GM21360 (cell line): Measurements from ENCODE around the gene SLC25A21.

Experiments used
- ATAC-seq: cut with Tn5 transposase; IDR thresholded peaks from one replicate; pipeline ENCODE4 v1.9.1; 2021; ENCODE audit warnings: mild to moderate bottlenecking, moderate library complexity; ENCODE audit not compliant: unreplicated experiment

SLC25A21 gene

DNA sequence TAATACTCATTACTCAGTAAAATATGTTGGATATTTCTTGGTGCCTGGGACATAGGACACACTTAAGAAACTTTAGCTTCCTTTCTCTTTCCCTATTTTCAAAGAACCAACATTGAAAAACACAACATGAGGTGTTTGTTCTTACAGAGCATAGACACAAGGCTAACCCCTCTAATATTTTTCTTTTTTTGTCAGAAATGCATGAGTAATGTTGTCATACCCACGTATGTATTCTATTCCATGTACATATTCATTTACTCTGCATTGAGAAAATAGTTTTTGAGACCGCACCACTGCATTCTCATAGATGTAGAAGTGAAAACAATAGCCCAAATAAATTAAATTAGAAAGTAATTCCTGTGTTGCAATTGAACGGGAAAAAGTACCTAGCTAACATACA is 497.7 kb downstream of the SLC25A21 start:
- ATAC-seq: no peak

DNA sequence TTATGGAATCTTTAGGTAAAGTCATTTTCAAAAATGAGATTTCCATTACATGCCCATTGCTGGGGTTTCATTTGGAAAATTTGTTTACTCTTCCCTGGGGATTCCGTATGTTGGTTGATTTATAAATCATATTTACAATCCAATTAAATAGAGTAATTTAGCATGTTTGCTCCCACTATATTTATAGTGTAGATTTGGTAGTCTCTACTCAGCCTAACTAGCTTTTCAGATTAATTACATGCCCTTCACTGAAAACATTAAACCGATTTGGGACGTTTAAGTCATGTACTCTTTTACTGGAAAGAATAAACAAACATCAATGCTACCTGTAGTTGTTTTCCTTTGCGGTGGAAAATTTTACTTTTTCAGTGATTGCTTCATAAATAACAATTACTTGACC is 500.3 kb downstream of the SLC25A21 start:
- ATAC-seq: no peak

DNA sequence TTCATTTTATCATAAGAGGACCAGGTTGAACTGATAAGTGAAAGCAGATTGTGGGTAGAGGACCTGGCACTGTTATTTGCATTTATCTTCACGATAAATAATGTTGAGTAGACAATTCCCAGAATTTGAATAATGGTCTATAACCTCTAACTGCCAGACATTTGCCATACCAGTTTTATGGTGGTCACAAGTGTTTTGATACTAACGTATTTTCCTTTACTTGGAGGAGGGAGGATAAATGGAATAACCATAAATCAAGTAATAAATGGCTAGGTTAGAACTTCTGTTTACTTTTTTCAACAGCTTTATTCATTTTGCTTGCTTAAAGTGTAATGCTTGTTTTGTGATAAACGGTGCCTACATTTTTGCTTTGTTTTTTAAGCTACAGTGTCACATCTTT is 501.3 kb downstream of the SLC25A21 start:
- ATAC-seq: no peak

DNA sequence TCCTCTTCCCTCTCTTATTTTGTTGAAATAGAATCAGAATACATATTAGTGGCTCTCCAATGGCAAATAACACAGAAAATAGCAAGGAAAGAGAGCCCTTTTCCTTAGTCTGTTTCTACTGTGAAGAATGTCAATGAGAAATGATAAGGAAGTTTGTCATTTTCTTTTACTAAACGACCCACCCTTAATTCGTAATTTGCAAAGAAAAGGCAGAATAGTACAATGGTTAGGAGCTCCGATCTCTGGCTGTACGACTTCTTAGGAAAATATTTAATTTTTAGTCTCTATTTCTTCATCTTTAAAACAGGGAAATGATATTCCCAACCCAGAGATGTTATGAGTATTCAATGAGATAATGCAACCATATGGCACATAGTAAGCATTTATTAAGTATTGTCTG is 504.7 kb downstream of the SLC25A21 start:
- no peak for ATAC-seq

DNA sequence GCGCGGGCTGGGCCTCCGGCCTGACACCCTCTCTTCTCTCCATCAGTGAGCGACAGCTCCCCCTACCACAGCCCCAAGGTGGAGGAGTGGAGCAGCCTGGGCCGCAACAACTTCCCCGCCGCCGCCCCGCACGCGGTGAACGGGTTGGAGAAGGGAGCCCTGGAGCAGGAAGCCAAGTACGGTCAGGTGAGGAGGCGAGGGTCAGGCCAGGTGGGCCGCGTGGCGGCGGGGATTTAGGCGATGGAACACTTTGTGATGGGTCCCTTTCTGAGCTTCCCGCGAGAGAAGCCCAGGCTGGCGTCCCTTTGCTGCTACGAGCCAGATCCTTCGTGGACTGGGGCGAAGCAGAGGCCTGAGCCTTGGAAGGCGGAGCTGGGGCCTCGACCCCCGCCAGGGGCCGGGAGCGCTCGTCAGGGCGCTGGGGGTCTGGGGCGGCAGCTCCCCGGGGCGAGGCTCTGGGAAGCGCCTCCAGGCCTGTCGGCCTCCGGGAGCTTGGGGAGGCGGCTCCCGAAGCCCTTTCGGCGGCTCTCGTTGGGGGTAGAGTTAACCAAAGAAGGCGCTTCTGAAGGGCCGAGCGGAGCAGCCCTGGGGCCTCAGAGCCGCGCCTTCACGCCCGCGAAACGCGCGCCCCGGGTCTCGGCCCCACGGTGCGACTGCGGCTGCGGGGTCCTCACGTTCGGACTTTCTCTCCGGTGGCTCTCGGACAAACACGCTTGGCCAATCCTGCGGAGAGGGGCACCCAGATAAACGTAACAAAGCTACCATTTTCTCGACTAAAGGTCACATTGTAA is 505.8 kb downstream of the SLC25A21 start:
- ATAC-seq: no peak

DNA sequence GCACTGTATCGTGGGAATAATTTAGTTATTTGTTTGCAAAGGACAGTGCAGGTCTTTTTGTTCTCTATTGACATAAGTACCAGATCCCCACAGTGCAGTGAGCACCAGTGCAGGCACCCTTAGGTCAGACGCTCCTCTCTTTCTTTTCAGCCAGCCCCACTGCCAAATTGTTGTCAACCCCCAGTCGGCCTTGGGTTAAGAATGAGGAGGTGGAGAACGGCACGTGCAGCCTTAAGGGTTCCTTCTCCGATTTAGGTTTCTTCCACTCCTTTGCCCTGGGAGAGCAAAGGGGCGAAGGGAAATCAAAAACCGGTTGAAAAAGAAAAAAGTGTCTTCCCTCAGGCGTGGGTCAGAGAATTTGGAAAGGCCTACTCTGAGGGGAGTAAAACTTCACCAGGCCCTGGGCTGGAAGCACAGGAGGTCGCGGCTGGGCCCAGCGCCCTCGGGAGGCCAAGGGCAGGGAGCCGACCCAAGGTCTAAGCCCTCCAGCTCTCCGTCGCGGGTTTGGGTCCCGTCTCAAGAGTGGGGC is 506.5 kb downstream of the SLC25A21 start:
- ATAC-seq: no peak

DNA sequence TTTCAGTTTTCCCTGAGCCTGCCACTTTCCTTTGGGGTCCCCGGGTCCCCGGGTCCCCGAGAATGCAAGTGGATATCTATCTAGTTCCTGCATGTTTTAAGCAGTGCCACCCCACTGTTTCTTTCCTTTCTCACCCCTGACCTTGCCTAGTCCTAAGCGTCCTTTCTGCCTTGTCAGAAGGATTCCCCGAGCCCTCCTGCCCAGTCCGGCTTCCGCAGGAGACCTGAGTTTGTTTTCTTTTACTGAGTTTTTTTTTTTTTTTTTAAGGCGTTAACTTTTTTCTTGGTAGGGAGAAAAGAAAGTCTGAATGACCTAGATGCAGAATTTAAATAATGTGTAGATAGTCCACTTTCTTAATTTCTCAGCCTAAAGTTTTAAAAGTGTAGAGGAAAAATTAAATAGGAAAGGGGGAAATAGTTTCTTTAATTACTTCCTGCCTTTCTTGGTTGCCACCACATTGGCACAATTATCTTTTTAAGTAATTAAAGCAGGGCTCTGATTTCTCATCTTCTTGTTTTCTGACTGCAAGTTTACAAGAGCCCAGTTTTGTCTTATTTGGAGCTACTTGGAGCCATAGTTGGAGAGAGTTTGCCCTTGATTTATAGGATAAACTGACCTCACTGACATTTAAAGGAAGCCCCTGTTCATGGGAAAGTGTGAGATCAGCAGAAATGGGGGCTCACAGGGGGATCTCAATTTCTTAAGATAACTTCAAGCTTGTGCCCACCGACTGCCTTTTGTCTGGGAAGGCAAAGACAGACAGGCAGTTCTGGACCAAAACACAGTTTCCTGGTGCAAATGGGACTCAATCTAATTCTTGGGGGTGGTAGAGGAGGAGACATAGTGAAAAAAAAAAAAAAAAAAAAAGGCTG is 507.8 kb downstream of the SLC25A21 start:
- no peak for ATAC-seq

DNA sequence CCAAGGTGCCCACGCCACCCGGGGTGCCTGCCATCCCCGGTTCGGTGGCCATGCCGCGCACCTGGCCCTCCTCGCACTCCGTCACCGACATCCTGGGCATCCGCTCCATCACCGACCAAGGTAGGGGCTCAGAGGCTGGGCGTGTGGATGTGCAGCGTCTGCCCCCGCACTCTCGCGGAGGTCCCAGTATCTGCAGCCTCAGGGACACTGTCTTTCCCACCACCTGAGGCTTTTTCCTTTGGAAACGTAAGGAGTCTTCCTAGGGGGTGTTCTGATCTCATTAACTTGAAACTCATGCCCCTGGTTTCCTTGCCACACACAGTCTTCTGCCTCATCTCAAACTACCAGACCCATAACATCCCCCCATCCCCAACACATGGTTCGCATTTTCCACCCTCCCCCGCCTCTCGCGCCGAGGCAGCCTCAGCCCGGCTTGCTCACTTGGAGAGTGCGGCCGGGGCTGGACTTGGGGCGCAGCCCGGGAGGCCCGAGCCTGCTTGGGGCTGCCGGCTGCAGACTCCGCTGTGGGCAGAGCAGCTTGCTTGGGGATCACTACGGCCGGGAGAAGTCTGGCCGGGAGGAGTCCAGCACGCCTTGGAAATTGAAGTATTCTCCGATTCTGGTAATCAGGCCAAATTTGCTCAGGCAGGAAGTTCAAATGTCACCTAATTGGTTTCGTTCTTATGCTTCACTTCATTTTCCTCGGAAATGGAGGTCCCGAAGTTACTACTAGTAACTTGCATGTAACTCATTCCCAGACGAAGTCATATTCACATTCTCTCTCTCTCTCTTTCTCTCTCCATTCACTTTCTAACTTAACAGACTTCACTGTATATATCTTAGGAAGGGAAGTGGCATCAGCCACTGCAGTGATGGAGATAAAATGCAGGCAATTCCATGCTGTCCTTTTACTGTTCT is 508.7 kb downstream of the SLC25A21 start:
- ATAC-seq: no peak

DNA sequence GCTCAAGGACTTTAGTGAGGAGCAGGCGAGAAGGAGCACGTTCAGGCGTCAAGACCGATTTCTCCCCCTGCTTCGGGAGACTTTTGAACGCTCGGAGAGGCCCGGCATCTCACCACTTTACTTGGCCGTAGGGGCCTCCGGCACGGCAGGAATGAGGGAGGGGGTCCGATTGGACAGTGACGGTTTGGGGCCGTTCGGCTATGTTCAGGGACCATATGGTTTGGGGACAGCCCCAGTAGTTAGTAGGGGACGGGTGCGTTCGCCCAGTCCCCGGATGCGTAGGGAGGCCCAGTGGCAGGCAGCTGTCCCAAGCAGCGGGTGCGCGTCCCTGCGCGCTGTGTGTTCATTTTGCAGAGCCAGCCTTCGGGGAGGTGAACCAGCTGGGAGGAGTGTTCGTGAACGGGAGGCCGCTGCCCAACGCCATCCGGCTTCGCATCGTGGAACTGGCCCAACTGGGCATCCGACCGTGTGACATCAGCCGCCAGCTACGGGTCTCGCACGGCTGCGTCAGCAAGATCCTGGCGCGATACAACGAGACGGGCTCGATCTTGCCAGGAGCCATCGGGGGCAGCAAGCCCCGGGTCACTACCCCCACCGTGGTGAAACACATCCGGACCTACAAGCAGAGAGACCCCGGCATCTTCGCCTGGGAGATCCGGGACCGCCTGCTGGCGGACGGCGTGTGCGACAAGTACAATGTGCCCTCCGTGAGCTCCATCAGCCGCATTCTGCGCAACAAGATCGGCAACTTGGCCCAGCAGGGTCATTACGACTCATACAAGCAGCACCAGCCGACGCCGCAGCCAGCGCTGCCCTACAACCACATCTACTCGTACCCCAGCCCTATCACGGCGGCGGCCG is 509.6 kb downstream of the SLC25A21 start:
- ATAC-seq: no peak

DNA sequence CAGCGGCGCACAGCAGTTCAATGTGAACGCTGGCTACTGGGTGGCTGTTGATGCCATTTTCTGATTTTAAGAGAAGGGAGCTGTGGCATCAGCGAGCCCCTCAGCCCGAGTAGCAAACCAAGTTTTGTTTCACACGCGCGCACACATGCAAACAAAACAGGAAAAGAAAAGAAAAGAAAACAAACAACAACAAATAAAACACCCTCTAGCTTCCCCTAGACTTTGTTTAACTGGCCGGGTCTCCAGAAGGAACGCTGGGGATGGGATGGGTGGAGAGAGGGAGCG is 510.2 kb downstream of the SLC25A21 start:
- no peak for ATAC-seq

DNA sequence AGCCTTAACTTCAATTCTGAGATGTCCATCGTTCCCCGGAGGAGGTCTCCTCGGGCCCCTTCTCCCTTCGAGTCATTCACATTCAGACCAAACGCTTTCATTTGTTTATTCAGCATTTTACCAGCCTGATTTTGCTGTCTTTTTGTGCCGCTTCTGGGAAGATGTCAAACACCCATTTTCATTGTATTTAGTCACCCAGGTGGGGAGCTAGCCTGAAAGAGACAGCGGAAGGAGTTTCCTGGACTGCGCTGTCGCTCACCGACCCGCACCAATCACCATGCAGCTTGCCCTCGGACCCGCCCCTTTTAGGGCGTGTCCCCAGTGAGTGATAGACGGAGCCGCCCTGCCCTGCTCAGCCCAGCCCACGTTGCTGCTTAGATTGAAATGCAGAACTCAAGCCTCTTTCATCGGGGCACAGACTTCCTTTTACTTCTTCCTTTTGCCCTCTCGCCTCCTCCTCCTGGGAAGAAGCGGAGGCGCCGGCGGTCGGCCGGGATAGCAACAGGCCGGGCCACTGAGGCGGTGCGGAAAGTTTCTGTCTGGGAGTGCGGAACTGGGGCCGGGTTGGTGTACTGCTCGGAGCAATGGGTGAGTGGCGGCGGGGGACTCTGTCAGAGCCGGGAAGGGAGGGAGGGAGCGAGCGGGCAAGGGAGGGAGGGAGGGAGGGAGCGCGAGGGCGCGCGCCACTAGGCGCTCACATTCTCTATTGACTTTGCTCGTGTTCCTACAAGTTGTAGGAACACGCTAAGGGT is 510.7 kb downstream of the SLC25A21 start, which contains the start of gene PAX9:
Gene PAX9, plus strand, starts transcription at position 355 of the 752 bp plus-strand sequence. Its CDS starts 230 bp downstream, at position 585.
- ATAC-seq: peak; percentile 89

DNA sequence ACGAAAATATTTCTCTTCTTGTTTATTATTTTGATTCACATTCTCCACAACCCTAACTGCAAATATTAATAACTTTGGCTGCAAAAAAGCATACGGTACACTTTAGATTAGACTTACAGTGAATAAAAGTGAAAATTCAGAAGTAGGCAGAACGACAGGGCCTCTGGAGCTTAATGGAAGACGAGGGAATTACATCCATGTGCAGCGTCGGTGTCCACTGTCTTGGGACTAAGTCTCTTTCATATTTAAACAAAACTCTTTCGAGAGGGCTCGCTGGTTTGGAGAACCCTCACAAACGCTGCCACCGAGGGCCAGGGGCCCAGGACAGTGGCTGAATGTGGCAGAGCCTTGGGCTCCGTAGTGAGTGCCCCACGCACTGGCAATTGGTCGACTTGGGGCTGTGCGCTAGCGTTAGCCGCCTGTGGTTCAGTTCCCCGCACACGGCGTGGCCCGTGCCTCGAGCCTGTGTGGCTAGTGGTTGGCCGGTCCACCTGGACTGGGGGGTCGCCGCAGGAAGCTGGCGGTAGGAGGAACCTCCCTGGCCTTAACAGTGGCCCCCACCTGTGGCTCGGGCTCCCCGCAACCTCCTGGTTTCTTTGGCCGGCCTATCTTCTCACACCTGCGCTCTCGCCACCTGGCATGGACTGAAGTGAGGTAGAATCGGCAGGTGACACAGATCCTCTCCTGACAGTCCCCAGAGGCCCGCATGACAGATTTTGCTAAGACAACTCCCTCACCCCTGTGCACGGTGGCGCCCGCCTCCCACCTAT is 511.5 kb downstream of the SLC25A21 start:
- ATAC-seq: no peak

DNA sequence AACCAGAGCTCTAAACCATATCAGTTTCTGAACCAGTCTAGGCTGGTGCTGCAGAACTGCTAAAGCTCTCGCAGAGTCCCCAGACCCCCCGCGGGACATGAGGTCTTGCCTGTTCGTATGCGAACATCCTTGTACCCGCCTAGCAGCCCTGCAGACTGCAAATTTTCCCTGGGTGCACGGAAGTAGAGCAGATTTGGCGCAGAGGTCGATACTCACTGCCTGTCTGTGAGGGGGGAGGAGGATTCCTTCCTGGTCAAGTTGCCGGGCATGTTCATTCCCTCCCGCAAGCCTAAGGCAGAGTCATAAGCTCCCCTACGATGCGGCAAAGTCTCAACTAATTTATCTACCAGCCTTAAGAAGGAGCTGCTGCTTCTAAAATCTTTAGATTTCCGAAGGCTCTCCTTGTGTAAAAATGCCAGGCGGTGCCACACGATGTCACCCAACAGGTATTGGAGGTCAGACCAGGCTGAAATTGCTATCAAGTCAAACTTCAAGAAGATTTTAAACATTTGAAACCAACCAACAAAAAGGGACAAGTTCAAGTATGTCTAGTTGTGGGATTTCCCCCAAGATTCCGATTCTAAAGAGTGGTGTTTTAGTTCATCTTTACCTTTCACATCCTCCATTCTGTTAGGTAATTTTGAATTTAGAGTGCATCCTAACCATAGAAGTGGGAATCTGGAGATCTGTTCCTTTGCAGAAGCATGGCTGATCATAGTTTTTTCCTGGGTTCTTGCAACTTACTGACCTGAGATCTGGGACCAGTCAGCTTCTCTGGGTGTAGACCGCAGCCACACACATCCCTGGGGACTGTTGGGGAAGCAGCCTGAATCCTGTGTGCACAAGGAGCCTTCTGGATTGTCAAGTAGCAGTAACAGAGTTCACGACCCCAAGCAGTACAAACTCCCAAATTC is 512.3 kb downstream of the SLC25A21 start:
- ATAC-seq: no peak

DNA sequence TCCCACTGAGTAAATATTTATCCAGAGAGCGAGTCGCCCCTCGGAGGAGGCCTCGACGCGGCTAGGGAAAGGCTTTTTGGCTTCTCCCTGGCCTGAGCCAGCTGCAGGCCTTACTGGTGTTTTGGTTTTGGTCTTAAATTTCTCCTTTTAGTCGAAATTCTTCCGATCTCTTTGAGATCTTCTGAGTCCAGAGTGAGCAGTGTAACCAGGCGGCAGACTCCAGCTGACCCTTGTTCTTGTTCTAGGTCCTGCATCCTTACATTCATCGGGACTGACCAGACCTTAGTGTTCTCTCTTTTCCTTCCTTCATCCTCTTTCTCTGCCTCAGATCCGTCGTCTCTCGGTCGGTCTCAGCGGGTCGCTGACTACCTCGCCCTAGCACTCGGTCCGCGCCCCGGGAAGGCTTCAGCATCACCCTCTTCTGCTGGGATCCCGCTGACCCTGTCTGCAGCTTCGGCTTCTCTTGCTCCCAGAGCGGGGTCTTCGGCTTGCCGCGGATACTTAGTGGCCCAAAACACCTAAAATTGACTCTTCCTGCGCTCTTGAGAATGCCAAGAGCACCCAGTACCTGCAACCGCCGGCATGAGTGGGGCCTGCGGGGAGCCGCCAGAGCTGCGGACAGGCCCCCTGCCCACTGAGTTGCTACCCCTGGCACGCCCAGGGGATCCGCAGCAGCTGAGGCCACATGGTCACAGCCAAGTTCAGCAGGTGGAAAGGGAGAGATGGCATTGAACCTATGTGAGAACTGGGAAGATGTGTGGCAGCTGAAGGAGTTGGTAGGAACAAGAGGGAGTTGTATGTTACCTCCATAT is 513.2 kb downstream of the SLC25A21 start:
- no peak for ATAC-seq

DNA sequence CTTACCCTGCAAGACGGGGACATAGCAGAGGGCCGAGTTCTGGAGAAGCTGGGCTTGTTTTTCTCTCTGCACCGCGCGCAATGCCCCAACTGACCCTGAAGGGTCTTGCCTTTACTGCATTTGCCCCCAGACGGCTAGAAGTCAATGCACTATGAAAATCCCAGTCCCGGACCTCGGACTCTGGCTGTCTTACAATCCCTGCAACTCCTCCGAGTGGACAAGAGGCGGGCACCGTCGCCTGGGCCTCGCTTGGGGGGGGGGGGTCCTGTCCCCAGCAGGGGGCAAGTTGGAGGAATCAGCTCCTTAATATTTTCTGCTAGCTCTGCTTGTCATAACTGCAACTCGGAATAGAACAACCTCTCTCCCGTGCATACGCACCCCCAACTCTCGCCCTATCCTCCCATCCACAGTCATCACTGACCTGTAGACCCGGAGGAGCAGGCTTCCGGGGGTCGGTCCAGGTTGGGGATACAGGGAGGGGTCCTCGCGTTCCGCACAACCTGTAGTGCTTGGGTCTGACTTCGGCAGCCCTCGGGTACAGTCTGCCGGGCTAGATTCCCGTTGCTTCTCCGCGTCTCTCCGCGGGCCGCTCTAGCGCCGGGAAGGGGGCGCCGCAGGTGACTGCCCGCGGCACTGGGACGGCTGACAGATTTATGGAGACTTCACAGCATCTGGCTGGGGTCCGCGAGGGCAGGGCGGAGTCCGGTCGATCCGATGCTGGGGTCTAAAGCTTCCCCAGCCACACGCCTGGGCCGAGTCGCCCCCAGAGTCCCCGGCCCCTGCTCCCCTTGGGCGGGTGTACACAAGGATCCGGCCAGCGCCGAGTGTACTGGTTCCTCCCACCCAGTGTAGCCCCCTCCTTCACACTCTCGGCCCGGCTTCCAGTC is 514.0 kb downstream of the SLC25A21 start:
- no peak for ATAC-seq
